ENCODE results near the gene RFTN1.

RFTN1 gene

GRCh38 chr3:16484984-16485383 is 28.5 kb downstream of the RFTN1 start:
- DNase-seq = no peak

GRCh38 chr3:16484216-16484615 is 29.3 kb downstream of the RFTN1 start:
- DNase-seq = peak; percentile 27

GRCh38 chr3:16482770-16483531 is 30.5 kb downstream of the RFTN1 start:
- no peak for DNase-seq

- no peak for DNase-seq
These were observed 31.2 kb downstream of the RFTN1 start for GRCh38 chr3:16482194-16482769.

GRCh38 chr3:16481546-16481897 is 32.0 kb downstream of the RFTN1 start:
- DNase-seq = no peak

GRCh38 chr3:16480861-16481545 is 32.5 kb downstream of the RFTN1 start:
- DNase-seq = peak; percentile 4

GRCh38 chr3:16478516-16478915 is 35.0 kb downstream of the RFTN1 start:
- peak; percentile 55 for DNase-seq

- no peak for DNase-seq
These were observed 36.0 kb downstream of the RFTN1 start for GRCh38 chr3:16477521-16477920.

- no peak for DNase-seq
These were observed 36.4 kb downstream of the RFTN1 start for GRCh38 chr3:16477056-16477455.

- peak; percentile 45 for DNase-seq
These were observed 36.9 kb downstream of the RFTN1 start for GRCh38 chr3:16476636-16477035.

GRCh38 chr3:16475766-16476165 is 37.7 kb downstream of the RFTN1 start:
- no peak for DNase-seq

- DNase-seq = no peak
These were observed 38.6 kb downstream of the RFTN1 start for GRCh38 chr3:16474920-16475319.

- no peak for DNase-seq
These were observed 39.3 kb downstream of the RFTN1 start for GRCh38 chr3:16474216-16474615.

GRCh38 chr3:16472593-16472992 is 40.9 kb downstream of the RFTN1 start:
- no peak for DNase-seq

- DNase-seq = no peak
These were observed 41.6 kb downstream of the RFTN1 start for GRCh38 chr3:16471897-16472296.

GRCh38 chr3:16470590-16470989 is 42.9 kb downstream of the RFTN1 start:
- DNase-seq = no peak

- no peak for DNase-seq
These were observed 45.0 kb downstream of the RFTN1 start for GRCh38 chr3:16468336-16469098.

- DNase-seq = no peak
These were observed 45.5 kb downstream of the RFTN1 start for GRCh38 chr3:16468002-16468335.

- no peak for DNase-seq
These were observed 46.1 kb downstream of the RFTN1 start for GRCh38 chr3:16467393-16467792.

GRCh38 chr3:16466822-16467221 is 46.7 kb downstream of the RFTN1 start:
- DNase-seq = no peak

- no peak for DNase-seq
These were observed 48.9 kb downstream of the RFTN1 start for GRCh38 chr3:16464511-16465148.

GRCh38 chr3:16463914-16464313 is 49.6 kb downstream of the RFTN1 start:
- DNase-seq = no peak

GRCh38 chr3:16463119-16463518 is 50.4 kb downstream of the RFTN1 start:
- no peak for DNase-seq
